HG03342 (cell line): ENCODE results near the gene CUEDC2.

Experiments used
- ATAC-seq: cut with Tn5 transposase; IDR thresholded peaks from one replicate; pipeline ENCODE4 v1.9.1; 2021; ENCODE audit warnings: mild to moderate bottlenecking, moderate library complexity; ENCODE audit not compliant: unreplicated experiment

The CUEDC2 gene

DNA sequence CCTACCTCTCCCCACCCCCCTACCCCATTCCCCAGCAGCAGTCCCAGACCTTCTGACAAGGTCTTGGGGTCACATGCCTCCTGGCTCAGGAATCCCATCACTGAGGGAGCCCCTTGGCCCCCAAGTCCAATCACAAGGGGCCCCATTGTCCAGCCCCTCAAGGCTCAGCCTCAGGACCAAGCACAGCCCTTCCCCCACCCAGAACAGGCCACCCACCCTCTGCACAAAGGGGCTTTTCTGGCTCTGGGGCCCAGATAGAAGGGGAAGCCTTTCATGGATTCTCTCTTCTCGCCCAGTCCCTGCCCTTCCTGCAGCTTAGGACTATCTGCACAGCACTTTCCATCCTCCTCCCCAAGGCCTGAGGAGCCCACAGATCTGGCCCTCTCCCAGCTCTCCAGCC, 6.9 kb downstream of the CUEDC2 start:
- ATAC-seq, result no peak

GRCh38 chr10:102424916-102425315, 7.5 kb downstream of the CUEDC2 start:
- no peak for ATAC-seq

GRCh38 chr10:102424145-102424544, 8.2 kb downstream of the CUEDC2 start:
- ATAC-seq, result no peak

GRCh38 chr10:102423372-102423968, 8.9 kb downstream of the CUEDC2 start:
- no peak for ATAC-seq

- ATAC-seq, result no peak
These were observed 9.7 kb downstream of the CUEDC2 start for GRCh38 chr10:102422545-102423129.

DNA sequence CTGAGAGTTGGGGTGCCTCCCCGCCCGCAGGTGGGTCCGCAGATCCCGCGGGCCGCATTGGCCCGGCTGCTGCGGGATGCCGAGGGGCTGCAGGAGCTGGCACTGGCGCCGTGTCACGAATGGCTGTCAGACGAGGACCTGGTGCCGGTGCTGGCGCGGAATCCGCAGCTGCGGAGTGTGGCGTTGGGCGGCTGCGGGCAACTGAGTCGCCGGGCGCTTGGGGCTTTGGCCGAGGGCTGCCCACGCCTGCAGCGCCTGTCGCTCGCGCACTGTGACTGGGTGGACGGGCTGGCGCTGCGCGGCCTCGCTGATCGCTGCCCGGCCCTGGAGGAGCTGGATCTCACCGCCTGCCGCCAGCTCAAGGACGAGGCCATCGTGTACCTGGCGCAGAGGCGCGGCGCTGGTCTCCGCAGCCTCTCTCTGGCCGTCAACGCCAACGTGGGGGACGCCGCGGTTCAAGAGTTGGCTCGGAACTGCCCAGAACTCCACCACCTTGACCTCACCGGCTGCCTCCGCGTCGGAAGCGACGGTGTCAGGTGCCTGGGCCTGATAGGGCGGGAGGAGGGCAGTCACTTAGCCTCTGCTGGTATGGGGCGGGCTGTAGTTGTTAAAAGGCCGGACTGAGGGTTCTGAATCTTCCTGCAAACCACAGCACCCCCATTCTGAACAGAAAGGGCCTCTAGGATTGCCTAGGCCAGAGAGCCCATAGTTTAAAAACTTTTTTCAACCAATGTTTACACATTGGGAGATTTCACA, 10.4 kb downstream of the CUEDC2 start:
- ATAC-seq, result peak; percentile 4

DNA sequence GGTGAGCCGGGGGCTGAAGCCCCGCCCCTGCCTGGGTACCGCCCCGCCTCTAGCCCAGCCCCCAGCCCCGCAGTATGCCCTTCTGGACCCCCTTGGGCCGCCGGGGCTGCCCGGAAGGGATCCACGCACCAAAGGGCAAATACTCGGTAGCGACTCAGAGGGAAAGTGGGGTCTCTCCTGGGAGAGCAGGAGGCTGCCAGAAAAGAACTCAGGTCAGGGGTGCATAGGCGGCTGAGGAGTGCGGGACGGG, 10.9 kb downstream of the CUEDC2 start:
- no peak for ATAC-seq

DNA sequence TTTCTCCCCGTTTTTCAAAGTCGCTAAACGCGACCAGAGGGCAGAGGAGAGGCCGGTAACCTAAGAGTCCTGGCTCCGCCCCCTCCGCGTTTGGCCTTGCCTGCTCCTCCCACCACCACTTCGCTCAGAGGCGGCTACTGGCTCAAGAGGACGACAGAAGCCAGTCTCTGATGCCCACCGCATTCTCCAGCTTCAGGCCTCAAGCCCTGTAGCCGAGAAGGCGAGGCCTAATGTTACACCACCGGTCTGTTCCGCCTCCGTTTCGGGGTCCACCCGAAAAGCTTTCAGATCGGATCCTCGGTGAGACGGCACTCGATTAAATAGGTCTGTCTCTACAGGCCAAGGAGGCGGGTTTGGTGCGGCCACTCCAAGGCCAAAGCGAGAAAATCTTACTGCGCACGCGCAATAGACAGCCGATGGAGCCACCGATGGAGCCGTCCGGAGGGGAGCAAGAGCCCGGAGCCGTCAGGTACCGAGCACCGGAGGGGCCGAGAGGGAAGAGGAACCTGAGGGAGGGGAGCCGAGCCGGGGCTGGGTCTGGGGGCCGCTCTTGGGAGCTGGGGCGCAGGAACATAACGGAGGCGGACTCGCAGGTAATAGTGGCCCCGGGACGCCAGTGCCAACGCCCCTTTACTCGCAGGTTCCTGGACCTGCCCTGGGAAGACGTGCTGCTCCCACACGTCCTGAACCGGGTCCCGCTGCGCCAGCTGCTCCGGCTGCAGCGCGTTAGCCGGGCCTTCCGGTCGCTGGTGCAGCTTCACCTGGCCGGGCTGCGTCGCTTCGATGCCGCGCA, 11.5 kb downstream of the CUEDC2 start, which contains the start of gene FBXL15:
Gene FBXL15 (plus strand): TSS at position 123 of the 793 bp plus-strand sequence. CDS start 294 bp downstream, at position 417.
- peak; percentile 62 for ATAC-seq

DNA sequence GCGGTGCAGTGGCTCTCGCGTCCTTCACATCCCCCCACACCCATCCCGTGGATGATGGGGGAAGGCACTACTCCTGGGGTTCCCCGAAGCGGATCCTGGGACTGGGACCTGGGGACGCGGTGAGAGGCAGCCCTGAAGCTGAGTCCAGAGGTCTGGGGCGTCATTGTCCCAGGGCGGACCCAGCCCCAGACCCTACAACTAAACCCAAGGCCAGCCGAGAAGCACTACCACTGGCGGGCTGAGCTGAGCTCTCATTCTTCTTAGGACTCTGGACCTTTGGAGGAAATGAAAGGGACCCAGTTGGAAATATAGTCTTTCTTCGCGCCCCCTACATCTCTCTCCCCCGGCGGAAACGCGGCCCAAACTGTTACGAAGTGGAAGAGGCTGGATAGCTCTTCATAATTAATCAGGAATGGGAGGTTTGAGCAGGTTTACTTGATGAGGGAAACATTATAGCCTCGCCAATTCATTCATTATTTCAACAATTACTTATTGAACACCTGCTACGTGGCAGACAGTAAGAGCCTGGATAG, 12.1 kb downstream of the CUEDC2 start:
- no peak for ATAC-seq

- ATAC-seq, result no peak
These were observed 12.8 kb downstream of the CUEDC2 start for GRCh38 chr10:102419269-102420180.

- no peak for ATAC-seq
These were observed 13.6 kb downstream of the CUEDC2 start, which contains the start of gene PSD for GRCh38 chr10:102418622-102419268. Gene PSD (minus strand): TSS chr10:102418785. CDS start chr10:102417038, 1,747 bp downstream.

- no peak for ATAC-seq
These were observed 15.7 kb downstream of the CUEDC2 start for GRCh38 chr10:102416695-102417094.

DNA sequence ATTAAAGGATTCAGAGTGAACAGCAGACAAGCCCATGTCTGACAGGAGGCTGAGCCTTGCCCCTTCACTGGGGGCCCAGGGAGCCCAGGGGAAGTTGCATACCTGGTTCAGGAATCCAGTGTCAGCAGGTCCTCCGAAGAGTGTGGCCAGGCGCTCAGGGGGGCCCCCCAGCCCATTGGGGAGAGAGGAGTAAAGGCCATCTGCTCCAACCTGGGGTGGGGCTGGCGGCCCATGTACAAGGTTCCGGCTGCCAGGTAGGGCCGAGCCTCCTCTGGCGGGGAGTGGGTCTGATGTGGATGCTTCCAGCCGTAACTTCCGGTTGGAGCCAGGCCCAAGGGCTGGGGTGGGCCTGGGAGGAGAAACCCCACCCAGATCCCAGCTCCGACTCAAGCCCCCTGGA, 16.1 kb downstream of the CUEDC2 start:
- no peak for ATAC-seq

GRCh38 chr10:102414749-102415148, 17.6 kb downstream of the CUEDC2 start:
- ATAC-seq, result no peak

DNA sequence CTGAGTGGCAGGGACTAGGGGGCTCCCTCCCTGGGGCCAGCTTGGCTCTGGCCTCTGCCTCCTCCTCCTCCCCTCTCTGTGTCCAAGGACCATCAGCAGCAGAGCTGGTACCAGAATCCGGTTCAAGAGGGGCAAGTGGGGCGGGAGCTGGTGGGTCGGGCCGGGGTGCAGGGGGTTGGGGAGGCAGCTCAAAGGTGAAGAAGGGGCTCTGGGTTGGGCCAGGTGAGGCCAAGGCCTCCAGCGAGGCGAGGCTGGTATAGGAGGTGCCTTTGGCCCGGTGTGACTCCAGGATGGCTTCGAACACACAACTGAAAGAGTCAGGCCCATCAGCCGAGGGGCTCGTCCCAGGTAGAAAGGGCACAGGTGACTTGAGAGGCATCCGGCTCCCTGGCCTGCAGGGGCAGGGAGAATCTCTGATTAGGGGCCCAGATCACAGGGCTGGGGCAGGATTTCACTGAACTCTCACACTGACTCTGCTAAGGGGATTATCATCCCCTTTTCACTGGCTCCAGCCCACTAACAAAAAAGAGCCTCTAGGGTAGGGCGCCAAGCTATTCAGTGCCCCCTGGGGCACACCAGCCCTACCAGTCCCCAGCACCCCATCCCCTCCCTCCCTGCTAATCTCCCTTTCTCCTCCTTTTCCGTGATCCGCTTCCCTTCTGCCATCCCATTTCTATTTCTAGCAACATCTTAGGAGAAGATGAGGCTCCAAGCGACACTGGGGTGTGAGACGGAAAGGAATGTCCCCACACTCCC, 18.4 kb downstream of the CUEDC2 start:
- no peak for ATAC-seq

DNA sequence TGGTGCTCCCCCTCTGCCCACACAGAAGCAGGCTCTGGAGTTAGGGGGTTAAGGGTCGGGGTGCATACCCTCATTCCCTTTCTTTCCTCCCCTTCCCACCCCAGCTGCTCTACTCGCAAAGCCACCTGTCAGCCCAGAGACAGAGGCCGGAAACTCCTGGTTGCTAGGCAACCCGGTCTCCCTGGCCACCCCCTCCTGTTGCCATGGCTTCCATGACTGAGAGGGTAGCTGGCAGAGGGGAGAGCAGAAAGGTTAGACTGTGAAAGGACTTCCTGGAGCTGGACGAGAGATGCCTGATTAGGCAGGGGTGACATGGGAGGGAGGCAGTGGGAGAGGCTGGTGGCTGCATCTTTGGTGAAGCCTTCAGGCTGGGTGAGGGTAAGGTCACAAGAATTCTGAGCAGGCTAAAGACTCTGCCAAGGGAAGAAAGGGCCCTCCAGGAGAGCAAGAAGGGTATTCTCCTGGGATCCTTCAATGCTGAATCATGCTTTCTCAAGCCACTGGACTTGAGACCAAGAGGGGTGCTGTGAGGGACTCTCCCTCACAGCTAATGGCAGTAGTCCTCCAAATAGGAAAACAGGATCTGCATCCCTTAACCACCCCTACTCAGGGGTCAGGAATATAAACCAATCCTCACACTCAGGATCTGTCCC, 19.2 kb downstream of the CUEDC2 start:
- no peak for ATAC-seq

- ATAC-seq, result no peak
These were observed 20.1 kb downstream of the CUEDC2 start for GRCh38 chr10:102412293-102412692.
